IPS DF 19.7 (cell line): Measurements from ENCODE around the gene DNMBP.
"Not testable (repeated sequence)": the region's sequence is repeated elsewhere in the genome, so short reads cannot be mapped to it uniquely, and the experiment has no call there.

Experiments
- DNase-seq: peaks from one replicate; pipeline ENCODE4 v3.0.0-alpha.2; 2013; ENCODE audit warnings: low read depth, low spot score

DNMBP gene

DNA sequence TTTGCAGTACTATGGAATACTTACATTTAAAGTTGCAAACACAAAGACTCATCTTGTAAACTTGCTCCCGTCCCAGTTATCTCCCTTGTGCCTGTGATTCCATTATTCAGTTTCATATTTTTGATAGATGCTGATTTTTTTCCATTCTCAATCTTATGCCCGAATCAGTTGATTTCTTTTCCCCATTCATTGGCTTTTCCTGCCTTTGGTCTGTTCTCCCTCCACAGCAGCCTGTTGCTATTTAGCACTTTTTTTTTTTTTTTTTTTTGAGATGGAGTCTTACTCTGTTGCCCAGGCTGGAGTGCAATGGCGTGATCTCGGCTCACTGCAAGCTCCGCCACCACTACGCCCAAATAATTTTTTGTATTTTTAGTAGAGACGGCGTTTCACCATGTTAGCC, 149.3 kb downstream of the DNMBP start:
- DNase-seq = no peak

DNA sequence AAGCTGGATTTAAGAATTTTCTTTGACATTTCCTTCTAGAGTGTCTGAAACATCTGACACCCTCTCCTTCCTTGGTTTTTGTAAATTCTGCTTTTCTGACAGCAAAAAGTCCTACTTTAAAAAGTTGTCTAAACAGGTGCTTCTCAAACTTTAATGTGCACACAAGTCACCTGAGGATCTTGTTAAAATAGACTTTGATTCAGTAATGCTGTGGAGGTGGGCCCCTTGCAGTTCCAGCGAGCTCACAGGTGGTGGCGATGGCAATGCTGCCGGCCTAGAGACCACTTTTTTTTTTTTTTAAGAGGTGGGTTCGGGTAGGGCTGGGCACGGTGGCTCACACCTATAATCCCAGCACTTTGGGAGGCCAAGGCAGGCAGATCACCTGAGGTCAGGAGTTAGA, 150.2 kb downstream of the DNMBP start:
- no peak for DNase-seq

DNA sequence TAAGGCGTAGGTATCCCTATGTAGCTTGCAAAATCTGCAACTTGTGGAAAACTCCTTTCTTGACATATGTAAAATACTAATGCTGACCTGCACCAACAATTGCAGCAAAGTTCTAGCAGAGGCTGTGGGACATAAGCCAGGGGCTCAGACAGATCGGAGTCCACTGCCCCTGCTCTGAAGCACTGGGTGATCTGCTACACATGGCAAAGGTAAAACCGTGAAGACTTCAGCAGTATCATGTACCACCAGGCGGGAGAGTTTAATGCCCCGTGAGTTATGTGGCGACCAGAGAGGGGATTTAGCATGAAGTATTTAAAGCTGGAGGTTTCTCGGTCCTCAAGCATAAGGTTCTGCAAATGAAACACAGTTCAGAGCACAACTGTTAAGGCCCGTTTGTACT, 150.9 kb downstream of the DNMBP start:
- DNase-seq = no peak

DNA sequence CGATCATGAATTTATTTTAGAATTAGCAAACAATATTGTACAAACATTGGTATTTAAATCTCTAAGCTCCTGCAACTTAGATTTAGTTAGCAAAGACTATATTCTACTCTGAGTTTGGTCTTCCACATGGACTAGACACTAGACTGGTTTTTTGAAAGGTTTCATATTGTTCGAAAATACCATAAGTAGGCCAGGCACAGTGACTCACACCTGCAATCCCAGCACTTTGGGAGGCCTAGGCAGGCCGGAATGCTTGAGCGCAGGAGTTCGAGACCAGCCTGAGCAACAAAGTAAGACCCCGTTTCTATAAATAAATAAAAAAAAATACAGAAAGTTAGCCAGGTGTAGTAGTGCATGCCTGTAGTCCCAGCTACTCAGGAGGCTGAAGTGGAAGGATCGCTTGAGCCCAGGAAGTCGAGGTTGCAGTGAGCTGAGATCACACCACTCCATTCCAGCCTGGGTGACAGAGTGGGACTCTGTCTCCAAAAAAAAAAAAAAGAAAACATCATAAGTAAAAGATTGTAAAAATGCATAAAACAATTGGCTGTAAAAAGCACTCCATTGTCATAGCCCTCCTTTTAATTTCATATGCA, 154.2 kb downstream of the DNMBP start:
- DNase-seq = no peak

DNA sequence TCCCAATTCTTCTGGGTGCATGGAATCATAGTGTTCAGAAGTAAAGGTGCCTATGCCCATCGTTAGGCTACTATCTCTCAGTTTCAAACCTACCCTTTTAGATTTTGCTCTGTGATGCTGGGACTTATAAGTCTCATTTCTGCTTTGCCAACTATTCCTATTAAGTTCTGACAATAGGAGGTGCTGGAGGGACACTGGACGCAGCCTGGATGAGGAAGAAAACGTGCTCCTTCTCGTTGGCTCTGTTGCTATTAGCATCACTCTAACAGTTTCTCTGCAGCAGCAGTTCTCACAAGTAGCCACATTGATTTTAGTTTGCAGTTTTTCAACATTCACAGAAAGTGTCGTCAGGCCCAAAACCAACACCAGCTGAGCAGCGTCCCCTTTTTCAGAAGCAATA, 154.9 kb downstream of the DNMBP start:
- DNase-seq = no peak

DNA sequence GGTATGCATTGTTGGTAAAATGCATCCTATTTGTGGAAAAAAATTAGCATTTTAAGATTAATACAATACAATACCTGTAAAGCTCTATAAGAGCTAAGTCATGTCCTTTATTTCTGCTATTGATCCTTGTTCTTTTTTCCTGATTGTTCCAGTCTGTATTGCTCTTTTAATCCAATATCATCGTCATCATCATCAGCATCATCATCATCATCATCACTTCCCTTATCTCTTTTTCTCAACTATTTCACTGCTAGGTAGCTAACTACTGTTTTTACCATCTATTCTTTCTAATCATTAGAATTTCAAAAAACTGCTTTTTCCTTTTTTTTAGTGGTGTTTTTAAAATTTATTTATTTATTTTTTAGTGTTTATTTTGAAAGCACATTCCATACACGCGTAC, 156.1 kb downstream of the DNMBP start:
- DNase-seq = no peak

DNA sequence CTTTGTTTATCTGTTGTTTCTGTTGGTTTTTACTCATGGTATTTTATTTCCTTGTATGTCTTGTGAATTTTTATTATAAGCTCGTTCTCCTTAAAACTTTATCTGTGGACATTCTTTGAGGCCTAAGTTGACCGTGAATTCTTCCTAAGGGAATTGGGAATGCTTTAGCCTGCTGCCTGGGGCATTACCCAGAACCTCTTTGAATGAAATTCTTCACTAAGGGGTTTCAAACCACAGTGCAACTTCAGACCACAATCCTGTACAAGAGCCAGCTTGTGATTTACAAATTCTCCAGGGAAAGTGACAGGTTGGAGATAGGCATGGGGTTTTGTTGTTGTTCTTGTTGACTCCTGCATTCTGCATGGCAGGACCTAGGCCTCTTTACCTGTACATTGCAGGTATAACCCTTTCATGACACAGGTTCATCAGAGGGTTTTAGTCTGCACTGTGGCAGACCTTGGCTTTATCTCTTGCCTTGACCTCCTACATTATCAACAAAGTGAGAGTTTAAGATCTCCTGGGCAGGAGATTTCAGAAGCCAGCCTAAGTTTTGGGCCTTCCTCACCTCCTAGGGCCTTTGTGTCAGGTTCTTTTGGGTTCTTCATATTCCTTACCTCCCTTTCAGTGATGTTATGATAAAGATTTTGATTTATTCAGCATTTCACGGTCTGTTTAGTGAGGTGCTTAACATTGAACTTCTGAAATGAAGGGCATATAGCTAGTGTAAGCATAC, 157.1 kb downstream of the DNMBP start:
- no peak for DNase-seq

DNA sequence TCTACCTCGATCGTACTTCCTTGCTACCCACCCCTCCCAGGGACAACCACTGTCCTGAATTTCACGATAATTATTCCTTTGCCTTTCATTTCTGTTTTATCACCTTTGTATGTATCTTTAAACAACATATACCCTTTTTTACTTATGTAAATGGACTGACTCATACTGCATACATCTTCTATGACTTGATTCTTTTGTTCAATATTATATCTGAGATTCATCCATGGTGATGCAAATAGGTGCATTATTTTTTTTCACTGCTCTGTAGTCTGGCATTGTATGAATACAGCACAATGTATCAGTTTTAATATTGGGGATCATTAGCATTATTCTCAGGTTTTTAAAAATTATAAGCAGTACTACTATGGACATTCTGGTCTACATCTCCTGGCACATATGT, 157.9 kb downstream of the DNMBP start:
- no peak for DNase-seq

DNA sequence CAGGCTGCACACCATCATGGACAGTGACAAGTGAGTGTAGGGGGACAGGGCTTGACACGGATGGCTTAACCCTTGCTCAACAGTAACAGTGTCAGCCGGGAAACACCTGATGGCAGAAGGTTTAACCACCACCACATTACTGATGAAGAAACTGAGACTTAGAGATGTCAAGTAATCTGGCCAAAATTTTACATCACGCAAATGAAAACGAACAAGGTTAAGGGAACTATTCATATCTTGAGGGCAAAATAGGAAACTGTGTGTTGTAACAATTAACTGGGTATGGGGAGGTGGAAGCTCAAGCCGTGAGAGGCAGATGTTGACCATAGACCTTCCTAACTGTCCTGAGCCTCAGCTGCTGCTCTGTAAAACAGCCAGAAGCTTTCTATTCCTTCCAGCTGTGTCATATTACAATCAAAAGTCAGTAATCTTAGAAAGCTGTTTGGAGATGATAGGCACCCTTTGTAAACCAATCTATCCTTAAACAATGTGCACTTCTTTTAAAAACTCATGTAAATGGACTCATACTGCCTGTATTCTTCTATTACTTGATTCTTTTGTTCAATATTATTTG, 158.9 kb downstream of the DNMBP start:
- DNase-seq = no peak

DNA sequence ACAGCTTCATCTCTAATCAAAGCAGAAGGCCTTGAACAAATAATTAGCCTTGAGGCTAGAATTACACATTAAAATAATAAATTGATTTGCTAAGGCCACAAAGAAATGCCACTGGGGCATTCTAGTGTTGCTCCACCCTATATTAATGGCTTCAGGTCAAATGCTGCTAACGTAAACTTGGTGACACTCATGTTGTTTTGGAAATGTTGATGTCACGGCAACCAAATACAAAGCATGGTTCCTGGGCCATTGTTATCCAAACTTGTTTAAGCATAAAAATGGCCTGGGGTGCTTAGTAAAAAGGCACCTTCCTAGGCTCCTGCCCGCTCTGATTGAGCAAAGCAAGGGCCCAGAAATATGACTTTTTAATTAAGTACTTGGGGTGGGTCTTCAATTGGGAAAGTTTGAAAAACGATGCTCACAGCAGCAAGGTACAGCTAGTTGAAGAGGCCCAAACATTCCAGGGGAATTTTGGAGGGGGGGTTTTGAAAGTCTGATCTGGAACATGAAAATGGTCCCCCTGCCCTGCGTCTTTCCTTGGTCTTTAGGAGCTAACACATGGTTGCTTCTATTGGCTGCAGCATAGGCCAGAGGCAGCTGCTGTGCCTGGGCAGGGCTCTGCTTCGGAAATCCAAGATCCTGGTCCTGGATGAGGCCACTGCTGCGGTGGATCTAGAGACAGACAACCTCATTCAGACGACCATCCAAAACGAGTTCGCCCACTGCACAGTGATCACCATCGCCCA, 159.6 kb downstream of the DNMBP start:
- peak; percentile 75 for DNase-seq

DNA sequence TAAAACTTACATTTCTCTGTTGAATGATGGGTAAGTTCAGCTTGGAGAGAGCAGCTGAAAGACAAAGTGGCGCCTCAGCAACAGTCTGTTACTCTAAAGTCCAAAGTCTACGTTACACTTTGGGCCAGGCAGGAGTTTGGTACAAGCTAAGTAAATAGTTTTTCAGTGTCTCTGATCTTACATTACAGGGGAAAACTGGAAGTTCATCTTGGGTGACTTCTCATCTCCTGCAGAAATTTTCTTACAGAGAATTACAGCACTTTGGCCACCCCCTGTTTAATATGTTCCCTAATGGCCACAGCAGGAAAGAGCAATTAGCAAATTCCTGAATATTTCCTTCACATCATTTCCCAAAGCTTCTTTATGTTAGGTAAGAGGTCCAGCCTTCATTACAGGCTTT, 160.2 kb downstream of the DNMBP start:
- no peak for DNase-seq

DNA sequence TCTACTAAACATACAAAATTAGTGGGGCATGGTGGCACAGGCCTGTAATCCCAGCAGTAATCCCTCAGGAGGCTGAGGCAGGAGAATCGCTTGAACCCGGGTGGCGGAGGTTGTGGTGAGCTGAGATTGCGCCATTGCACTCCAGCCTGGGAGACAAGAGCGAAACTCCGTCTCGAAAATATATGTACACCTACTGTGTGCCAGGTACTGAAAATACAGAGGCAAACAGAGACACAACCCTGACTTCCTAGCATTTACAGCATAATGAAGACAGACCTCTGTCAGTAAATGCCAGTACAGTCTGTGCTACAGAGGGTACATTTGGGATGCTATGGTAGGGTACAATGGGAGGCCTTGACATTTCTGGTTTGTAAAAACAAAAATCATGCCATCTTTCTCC, 160.7 kb downstream of the DNMBP start:
- no peak for DNase-seq

DNA sequence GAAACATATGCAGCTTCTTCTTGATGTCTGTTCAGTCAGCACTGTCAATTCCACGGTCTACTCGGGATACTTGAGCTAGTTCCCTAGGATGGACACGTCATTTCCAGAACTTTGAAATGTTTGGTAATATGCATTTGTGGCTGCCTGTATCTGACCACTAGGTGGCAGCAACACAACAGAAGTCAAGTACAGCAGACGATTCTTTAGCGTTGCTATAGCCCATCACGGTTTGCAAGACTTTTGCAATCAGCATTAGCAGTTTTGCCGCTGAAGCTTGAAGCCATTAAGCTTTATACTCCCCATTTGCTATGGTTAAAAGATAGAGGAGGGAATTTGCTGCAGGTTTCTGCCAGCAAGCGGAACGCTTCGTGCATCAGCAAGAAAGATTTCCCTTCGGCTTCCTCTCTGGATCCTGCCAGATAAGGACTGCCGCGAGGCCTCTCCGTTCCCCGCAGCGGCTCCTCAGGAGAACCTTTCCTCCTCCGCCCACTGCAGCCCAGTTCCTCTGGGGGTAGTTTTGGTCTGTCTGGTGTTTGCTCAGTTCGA, 163.8 kb downstream of the DNMBP start:
- DNase-seq = peak; percentile 76

DNA sequence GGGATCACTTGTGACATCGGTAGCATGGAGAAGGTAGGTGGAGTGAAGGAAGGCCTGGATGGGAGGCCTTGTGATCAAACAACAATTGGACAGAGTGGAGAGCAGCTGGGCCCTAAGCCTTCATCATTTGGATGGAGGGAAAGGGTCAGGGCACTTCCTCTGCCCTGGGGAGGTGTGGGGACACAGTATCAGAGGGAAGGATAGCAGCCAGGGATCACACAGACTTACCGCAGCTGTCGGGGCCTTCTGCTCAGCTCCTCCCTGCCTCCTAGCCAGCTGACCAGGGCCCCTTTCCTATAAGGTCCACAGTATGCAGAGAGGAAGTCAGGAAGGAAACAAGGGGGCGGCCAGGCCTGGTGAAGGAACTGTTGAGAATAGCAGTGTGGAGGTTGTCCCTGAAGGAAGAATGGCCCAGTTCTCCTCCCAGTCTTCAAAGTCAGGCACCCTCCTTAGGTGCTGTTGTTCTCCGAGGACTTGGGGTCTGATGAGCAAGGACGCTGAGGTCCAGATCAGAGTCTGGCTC, 165.3 kb downstream of the DNMBP start:
- no peak for DNase-seq

DNA sequence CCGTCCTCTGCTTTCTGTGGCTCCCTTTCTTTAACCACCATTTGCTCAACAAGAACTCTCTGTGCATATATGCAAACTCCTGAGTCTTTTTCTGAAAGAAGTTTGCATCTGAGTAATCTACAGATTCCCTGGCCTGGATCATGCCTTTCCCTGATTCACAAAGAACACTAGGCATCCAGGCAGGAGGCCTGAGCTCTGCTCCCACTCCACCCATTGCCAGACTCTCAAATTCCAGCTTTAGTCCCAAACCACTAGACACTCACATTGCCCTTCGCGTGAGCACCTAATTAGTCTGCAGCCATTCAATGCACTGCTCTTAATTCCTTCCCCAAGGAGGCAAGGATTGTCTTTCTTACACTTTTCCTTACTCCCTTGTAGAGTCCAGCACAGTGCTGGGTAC, 166.4 kb downstream of the DNMBP start:
- DNase-seq = no peak

DNA sequence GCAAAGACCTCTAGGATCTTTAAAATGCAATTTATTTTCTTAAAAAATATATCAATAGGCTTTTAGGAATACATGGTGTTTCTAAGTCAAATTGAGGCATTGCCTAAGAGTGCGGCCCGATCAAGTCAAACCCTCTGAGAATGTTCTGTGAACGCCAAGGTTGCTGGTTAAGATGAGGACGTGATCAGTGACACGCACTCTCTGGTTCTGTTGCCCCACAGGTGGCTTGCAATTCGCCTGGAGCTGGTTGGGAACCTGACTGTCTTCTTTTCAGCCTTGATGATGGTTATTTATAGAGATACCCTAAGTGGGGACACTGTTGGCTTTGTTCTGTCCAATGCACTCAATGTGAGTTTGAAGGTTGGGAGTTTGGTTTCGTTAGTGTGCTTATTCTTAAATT, 168.0 kb downstream of the DNMBP start:
- DNase-seq = no peak

DNA sequence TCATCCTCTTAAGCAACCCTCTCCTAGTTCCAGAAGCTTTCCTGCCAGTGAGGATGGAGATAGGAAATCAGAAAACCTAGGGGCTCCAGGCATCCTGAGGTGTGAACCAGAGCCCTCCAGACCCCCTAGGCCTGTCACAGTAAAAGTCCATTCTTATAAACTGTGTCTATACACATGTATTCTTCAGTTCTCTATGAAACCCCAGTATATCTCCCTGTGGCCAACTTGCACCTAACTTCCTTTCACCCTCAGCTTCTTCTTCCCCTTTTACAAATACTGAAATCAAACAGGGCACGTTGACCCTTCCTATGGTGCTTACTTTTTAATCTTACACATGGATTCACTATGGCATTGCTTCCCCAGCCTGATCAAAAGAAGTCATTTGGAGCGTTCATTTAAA, 168.9 kb downstream of the DNMBP start:
- not testable (repeated sequence) for DNase-seq

DNA sequence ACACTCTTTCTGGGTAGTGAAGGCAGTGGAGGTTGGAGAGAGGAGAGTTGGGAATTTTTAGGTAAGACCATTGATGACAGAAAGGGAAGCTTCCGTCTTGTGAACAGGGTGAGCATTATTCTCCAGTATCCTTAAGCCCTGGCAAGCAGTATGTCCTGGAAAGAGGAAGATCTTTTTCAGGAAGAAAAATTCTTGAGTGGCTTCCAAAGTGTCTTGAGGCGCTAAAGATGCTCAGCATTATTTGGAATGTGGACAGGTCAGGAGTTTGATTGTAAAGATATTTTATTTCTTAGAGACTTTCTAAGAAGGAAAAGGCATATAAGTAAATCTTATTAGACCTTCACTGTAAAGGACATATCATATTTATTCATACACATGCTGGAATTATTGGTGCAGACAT, 173.0 kb downstream of the DNMBP start:
- DNase-seq = no peak

DNA sequence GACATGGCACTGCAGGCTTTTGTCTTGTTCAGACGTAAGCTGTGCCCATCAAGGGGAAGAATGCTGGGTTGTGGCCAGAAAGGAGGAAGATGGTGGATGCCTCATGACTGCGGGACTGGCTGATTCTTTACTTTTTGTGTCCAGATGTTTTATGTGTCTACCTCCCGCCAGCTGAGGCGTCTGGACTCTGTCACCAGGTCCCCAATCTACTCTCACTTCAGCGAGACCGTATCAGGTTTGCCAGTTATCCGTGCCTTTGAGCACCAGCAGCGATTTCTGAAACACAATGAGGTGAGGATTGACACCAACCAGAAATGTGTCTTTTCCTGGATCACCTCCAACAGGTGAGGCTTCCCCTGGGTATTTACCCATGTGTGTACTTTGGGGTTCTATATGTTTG, 173.8 kb downstream of the DNMBP start:
- DNase-seq = no peak

DNA sequence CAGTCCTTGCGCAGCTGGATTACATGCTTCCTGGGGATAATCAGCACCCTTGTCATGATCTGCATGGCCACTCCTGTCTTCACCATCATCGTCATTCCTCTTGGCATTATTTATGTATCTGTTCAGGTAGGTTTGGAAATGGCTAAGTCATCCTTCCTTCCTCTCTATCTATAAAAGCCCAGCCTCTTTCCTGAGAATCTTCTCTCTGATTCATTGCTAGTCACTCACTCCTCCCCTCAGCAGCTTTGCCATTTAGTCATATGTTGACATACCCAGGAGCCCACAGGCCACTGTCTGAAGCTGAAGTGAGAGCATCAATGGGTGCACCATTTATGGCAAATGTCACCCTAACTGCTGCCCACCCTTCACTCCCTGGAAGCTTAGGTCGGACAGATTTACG, 175.3 kb downstream of the DNMBP start:
- DNase-seq = no peak

DNA sequence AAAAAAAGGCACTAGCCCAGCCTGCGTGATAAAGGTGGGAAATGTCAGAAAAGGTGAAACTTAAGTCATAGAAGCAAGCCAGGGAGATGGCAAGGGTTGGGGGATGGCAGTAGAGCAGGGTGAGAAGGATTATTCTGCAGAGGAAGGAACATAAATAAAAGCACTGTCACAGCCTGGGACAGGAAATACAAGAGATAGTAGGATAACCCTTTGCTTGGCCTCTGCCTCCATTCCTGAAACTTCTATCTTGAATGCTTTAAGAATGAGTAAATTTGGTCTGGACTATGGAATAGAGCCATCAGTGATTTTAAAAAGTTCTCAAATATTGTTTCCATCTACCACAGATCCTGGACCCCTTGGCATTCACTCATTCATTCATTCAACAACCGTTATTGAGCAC, 177.3 kb downstream of the DNMBP start:
- DNase-seq = no peak

DNA sequence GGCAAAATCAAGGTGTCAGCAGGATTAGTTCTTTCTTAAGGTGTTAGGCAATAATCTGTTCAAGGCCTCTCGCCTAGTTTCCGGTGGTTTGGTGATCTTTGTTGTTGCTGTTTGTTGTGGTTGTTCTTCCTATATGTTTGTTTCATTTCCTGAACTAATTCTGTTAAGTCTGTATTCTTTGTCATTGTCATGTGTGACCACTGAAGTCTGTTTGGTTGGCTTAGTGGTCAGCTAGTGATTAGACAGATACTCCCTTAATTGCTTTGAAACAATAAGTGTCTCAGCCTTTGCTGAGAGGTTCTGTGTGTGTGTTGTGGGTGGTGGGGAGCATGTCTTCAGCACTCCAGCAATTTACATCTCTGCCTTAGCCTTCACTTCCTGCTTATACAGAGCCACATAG, 181.3 kb downstream of the DNMBP start:
- DNase-seq = no peak
